K562 (cell line): Measurements from ENCODE around the gene UBE2G2. TPM values are rescaled to one million over a fixed set of nuclear protein-coding genes. Genes with fewer than 3 reads are reported as not detected.

ENCODE experiments used
- ARID3B ChIP-seq: fragments of 250-450 bp; sonication (Bioruptor Pico); IDR thresholded peaks from 2 replicates; pipeline ENCODE4 v1.4.0; 2020; ENCODE audit warnings: borderline replicate concordance
- BRCA1 ChIP-seq, 2 experiments: fragments of 450-650 bp in 1 of 2; sonication (generic) in 1 of 2; formaldehyde crosslinking in 1 of 2; IDR thresholded peaks; 2 replicates each; pipeline versions ENCODE4 v1.5.0 to v1.6.1; 2017 to 2020; ENCODE audit warnings: mild to moderate bottlenecking in 1 of 2, missing genetic modification reagents in 1 of 2
- FOXK2 ChIP-seq, 2 experiments: fragments of 450-650 bp; IDR thresholded peaks in 1 of 2; conservative IDR thresholded peaks in 1 of 2; 2 replicates each; pipeline ENCODE4 v1.6.1; 2016; ENCODE audit warnings: low read depth in 2 of 2, mild to moderate bottlenecking in 1 of 2
- GATAD2A ChIP-seq: fragments of 450-650 bp; IDR thresholded peaks from 2 replicates; pipeline ENCODE4 v1.6.1; 2017
- HCFC1 ChIP-seq: IDR thresholded peaks from 2 replicates; pipeline ENCODE4 v1.6.1; 2012; ENCODE audit warnings: low read depth, low read length, improper control_type of control experiment
- HMG20A ChIP-seq: fragments of 450-650 bp; formaldehyde crosslinking; conservative IDR thresholded peaks from 2 replicates; pipeline ENCODE4 v1.4.0; 2020; ENCODE audit warnings: mild to moderate bottlenecking, mixed read lengths
- RAD21 ChIP-seq, 2 experiments: fragments of 250-450 bp in 1 of 2; fragments of 450-650 bp in 1 of 2; sonication (Bioruptor Pico) in 1 of 2; formaldehyde crosslinking in 1 of 2; IDR thresholded peaks in 1 of 2; conservative IDR thresholded peaks in 1 of 2; 2 replicates each; pipeline versions ENCODE4 v1.4.0 to v1.8.0; 2020 to 2022; ENCODE audit warnings: mild to moderate bottlenecking in 2 of 2, moderate library complexity in 1 of 2
- RBBP5 ChIP-seq: fragments of 200-600 bp; sonication (generic); IDR thresholded peaks from 2 replicates; pipeline ENCODE4 v1.6.1; 2012; ENCODE audit warnings: borderline replicate concordance, mild to moderate bottlenecking, low read length, control low read depth, inconsistent platforms; ENCODE audit not compliant: insufficient read depth, poor library complexity, severe bottlenecking
- STAT6 ChIP-seq: sonication (generic); formaldehyde crosslinking; IDR thresholded peaks from 2 replicates; pipeline ENCODE4 v1.8.1; 2023; ENCODE audit warnings: mild to moderate bottlenecking, missing genetic modification reagents
- ZNF134 ChIP-seq: fragments of 250-450 bp; sonication (Bioruptor Pico); conservative IDR thresholded peaks from 2 replicates; pipeline ENCODE4 v1.4.0; 2020
- ZNF311 ChIP-seq: fragments of 250-450 bp; sonication (Bioruptor Pico); IDR thresholded peaks from 2 replicates; pipeline ENCODE4 v1.4.0; 2020; ENCODE audit warnings: mild to moderate bottlenecking, moderate library complexity
- polyA plus RNA-seq, 8 experiments: library from polyadenylated mRNA; depleted of rRNA in 4 of 8; stranded (reverse) in 5 of 8; unstranded in 3 of 8; fragments of >200 nt; fragmentation: Nextera tagmentation in 2 of 8; fragmentation: Illumina TruSeq in 1 of 8; extraction: Ambion mirVana in 2 of 8; extraction: Trizol in 1 of 8; gene quantifications; 2 replicates each; pipeline versions ENCODE4 v1.2.1 to v1.2.3, GENCODE V29; 2011 to 2014; ENCODE audit warnings: inconsistent platforms in 1 of 8, missing spikeins in 1 of 8
- total RNA-seq, 7 experiments: library from RNA; depleted of rRNA in 6 of 7; stranded (reverse); fragments of >200 nt in 6 of 7; fragmentation: Illumina TruSeq in 2 of 7; extraction: Trizol in 2 of 7; gene quantifications; 2 replicates each; pipeline versions ENCODE4 v1.2.1 to v1.2.3, GENCODE V29; 2011 to 2021; ENCODE audit warnings: low replicate concordance in 1 of 7
- TF ChIP-seq, protein P1 (sequence below): fragments of 250-450 bp; sonication (Bioruptor Pico); IDR thresholded peaks from 2 replicates; pipeline ENCODE4 v1.5.0; 2020; ENCODE audit warnings: mild to moderate bottlenecking
- TF ChIP-seq, protein P2 (sequence below), 2 experiments: IDR thresholded peaks; 2 replicates each; pipeline ENCODE4 v1.6.1; 2012; ENCODE audit warnings: improper control_type of control experiment in 2 of 2, low read depth in 2 of 2, low read length in 2 of 2, borderline replicate concordance in 1 of 2
- TF ChIP-seq, protein P3 (sequence below): fragments of 450-650 bp; formaldehyde crosslinking; IDR thresholded peaks from 2 replicates; pipeline ENCODE4 v1.4.0; 2022; ENCODE audit warnings: mild to moderate bottlenecking, moderate library complexity

The UBE2G2 gene
- total and polyA plus RNA-seq, 9 of the 15 experiments (the other 6 are each of a cell fraction or from before 2014, with no cell fraction given) = 47.5 to 225 (median 140) TPM

GRCh38 chr21:44845418-44846223, 44.0 kb upstream of the UBE2G2 start (continued):
- TF ChIP-seq RBBP5 (no peak), HMG20A (CRISPR knock-in tag) (no peak), HCFC1 (no peak), ARID3B (CRISPR knock-in tag) (no peak), RAD21 (CRISPR knock-in tag; conservative IDR thresholded peaks at IDR 0.05 in 1 of 2, IDR thresholded peaks at IDR 0.05 in 1 of 2) (peak; percentile 52 to 67), BRCA1 (IDR thresholded peaks at IDR 0.05) (no peak), BRCA1 (CRISPR knock-in tag; IDR thresholded peaks at IDR 0.05) (no peak), ZNF311 (CRISPR knock-in tag) (peak; percentile 86), GATAD2A (0 out of 2 replicates have a peak, but pooled peaks have one; percentile 51), STAT6 (CRISPR knock-in tag) (no peak), FOXK2 (conservative IDR thresholded peaks at IDR 0.05 in 1 of 2, IDR thresholded peaks at IDR 0.05 in 1 of 2; ENCODE audit: low read depth in 2 of 2) (no peak), ZNF134 (CRISPR knock-in tag) (no peak)
- TF ChIP-seq, protein P1, sequence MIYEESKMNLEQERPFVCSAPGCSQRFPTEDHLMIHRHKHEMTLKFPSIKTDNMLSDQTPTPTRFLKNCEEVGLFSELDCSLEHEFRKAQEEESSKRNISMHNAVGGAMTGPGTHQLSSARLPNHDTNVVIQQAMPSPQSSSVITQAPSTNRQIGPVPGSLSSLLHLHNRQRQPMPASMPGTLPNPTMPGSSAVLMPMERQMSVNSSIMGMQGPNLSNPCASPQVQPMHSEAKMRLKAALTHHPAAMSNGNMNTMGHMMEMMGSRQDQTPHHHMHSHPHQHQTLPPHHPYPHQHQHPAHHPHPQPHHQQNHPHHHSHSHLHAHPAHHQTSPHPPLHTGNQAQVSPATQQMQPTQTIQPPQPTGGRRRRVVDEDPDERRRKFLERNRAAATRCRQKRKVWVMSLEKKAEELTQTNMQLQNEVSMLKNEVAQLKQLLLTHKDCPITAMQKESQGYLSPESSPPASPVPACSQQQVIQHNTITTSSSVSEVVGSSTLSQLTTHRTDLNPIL (CRISPR knock-in tag) = 0 out of 2 replicates have a peak, but pooled peaks have one; percentile 47
- TF ChIP-seq, protein P2, sequence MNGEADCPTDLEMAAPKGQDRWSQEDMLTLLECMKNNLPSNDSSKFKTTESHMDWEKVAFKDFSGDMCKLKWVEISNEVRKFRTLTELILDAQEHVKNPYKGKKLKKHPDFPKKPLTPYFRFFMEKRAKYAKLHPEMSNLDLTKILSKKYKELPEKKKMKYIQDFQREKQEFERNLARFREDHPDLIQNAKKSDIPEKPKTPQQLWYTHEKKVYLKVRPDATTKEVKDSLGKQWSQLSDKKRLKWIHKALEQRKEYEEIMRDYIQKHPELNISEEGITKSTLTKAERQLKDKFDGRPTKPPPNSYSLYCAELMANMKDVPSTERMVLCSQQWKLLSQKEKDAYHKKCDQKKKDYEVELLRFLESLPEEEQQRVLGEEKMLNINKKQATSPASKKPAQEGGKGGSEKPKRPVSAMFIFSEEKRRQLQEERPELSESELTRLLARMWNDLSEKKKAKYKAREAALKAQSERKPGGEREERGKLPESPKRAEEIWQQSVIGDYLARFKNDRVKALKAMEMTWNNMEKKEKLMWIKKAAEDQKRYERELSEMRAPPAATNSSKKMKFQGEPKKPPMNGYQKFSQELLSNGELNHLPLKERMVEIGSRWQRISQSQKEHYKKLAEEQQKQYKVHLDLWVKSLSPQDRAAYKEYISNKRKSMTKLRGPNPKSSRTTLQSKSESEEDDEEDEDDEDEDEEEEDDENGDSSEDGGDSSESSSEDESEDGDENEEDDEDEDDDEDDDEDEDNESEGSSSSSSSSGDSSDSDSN (IDR thresholded peaks at IDR 0.05; ENCODE audit: borderline replicate concordance in 1 of 2, low read depth in 2 of 2, low read length in 2 of 2) = peak; percentile 52 to 84; a peak in 1 of 4 replicates
- TF ChIP-seq, protein P3, sequence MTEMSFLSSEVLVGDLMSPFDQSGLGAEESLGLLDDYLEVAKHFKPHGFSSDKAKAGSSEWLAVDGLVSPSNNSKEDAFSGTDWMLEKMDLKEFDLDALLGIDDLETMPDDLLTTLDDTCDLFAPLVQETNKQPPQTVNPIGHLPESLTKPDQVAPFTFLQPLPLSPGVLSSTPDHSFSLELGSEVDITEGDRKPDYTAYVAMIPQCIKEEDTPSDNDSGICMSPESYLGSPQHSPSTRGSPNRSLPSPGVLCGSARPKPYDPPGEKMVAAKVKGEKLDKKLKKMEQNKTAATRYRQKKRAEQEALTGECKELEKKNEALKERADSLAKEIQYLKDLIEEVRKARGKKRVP (CRISPR knock-in tag) = peak; percentile 54; the same call in 1 of the 2 replicates
